ENCODE results near the gene DYSF. TPM values are rescaled to one million over a fixed set of nuclear protein-coding genes. Genes with fewer than 3 reads are reported as not detected.

Gene DYSF
- polyA plus RNA-seq, 4 donors: 0.67 to 5.0 (median 3.2) TPM

DNA sequence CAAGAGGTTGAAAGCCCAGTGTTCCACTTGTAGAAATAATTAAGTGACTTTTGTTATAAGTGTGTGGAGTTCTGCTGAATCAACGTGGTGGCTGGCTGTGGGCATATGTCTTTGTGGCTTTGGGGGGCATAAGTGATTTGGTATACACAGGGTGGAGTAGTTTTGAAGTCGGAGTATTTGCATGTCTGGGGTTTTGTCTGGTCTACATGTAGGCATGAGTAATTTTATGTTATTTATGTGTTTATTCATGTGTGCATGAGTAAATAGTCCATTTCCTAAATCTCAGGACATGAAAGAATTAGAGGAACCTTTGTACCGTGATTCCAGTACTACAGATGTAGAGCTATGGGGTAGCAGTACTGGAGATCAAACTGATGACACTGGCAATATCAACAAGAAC is 179.7 kb downstream of the DYSF start:
- H3K4me3 ChIP-seq (ENCODE audit: low read depth in 1 of 3, low read length in 3 of 3): no peak overlapping the region
- DNase-seq: no peak
- peaks cover 0 to 3% of the 10 kb centered on the region in 2 donors for H3K9me3 ChIP-seq (ENCODE audit: control insufficient read depth in 2 of 2, insufficient read depth in 1 of 2, low read depth in 1 of 2, low read length in 1 of 2)
- no peaks in the 10 kb centered on the region for H3K4me1 ChIP-seq (ENCODE audit: control insufficient read depth in 3 of 3, insufficient read depth in 2 of 3, low read depth in 1 of 3, low read length in 2 of 3)
- H3K27me3 ChIP-seq (ENCODE audit: control insufficient read depth in 3 of 3, insufficient read depth in 3 of 3, low read length in 3 of 3): no peaks in the 10 kb centered on the region
- H3K27ac ChIP-seq (ENCODE audit: low read depth in 1 of 3, low read length in 2 of 3): no peak overlapping the region
- WGBS, 3 donors: 70 to 78% (median 76%) methylated on average over 3 of the region's 3 CpGs
- FAIRE-seq: no peak
- no peaks in the 10 kb centered on the region for H3K36me3 ChIP-seq (ENCODE audit: control insufficient read depth in 3 of 3, insufficient read depth in 2 of 3, low read depth in 1 of 3, low read length in 3 of 3)

DNA sequence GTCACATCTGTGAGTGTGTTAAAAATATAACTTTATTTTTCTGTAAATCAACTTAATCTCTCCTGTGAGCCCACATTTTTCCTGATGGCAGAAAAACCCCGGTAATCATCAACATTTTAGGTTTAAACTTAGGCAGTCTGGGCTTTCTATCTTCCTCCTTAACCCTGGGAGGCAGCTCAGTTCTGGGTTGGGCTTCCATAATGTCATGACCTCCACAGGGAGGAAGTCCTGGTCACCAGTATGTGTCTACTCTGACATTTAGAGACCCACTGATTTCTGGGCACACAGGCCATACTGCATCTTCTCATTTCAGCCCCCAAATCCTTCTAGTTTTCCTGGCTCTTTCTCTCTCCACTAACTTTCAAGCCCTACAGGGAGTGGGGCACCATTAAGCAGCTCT is 181.2 kb downstream of the DYSF start:
- FAIRE-seq (no peak), DNase-seq (no peak)
- no peak overlapping the region for H3K4me3 ChIP-seq (ENCODE audit: low read depth in 1 of 3, low read length in 3 of 3)

GRCh38 chr2:71635798-71636197 is 182.4 kb downstream of the DYSF start:
- Histone ChIP-seq H3K9me3 (ENCODE audit: control insufficient read depth in 2 of 2, insufficient read depth in 1 of 2, low read depth in 1 of 2, low read length in 1 of 2) (no peaks in the 10 kb centered on the region), H3K27ac (ENCODE audit: low read depth in 1 of 3, low read length in 2 of 3) (no peak overlapping the region), H3K36me3 (ENCODE audit: control insufficient read depth in 3 of 3, insufficient read depth in 2 of 3, low read depth in 1 of 3, low read length in 3 of 3) (no peaks in the 10 kb centered on the region), H3K4me3 (ENCODE audit: low read depth in 1 of 3, low read length in 3 of 3) (no peak overlapping the region), H3K27me3 (ENCODE audit: control insufficient read depth in 3 of 3, insufficient read depth in 3 of 3, low read length in 3 of 3) (no peaks in the 10 kb centered on the region), H3K4me1 (ENCODE audit: control insufficient read depth in 3 of 3, insufficient read depth in 2 of 3, low read depth in 1 of 3, low read length in 2 of 3) (no peaks in the 10 kb centered on the region)
- 61 to 67% (median 62%) methylated on average over 5 of the region's 5 CpGs for WGBS, 3 donors
- no peak for FAIRE-seq
- no peak for DNase-seq

More for the DNA sequence above, 181.2 kb downstream of the DYSF start:
- Histone ChIP-seq H3K27ac (ENCODE audit: low read depth in 1 of 3, low read length in 2 of 3) (no peak overlapping the region), H3K4me1 (ENCODE audit: control insufficient read depth in 3 of 3, insufficient read depth in 2 of 3, low read depth in 1 of 3, low read length in 2 of 3) (no peaks in the 10 kb centered on the region), H3K27me3 (ENCODE audit: control insufficient read depth in 3 of 3, insufficient read depth in 3 of 3, low read length in 3 of 3) (no peaks in the 10 kb centered on the region), H3K36me3 (ENCODE audit: control insufficient read depth in 3 of 3, insufficient read depth in 2 of 3, low read depth in 1 of 3, low read length in 3 of 3) (no peaks in the 10 kb centered on the region), H3K9me3 (ENCODE audit: control insufficient read depth in 2 of 2, insufficient read depth in 1 of 2, low read depth in 1 of 2, low read length in 1 of 2) (no peaks in the 10 kb centered on the region)
- 84 to 94% (median 94%) methylated on average over 1 of the region's 1 CpG for whole genome bisulfite sequencing, 3 donors

DNA sequence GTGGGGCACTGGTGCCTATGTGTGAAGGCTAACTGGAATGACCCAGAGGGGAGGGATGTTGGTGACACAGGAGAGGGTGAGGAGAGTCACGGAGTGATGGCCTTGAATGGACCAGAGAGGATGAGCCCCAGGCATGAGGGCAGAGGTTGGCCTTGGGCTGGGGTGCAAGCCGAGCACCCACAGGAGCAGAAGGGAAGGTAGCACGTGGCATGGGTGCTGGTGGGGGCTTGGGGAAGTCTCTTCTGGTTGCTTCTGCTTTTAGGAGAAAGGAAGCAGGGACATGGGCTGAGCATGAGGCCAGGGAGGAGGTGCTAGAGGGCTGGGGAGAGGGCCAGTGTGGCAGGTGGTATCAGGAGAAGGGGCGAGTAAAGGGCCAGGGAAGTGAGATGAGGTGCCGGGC is 183.8 kb downstream of the DYSF start:
- no peak for FAIRE-seq
- H3K36me3 ChIP-seq (ENCODE audit: control insufficient read depth in 3 of 3, insufficient read depth in 2 of 3, low read depth in 1 of 3, low read length in 3 of 3): no peaks in the 10 kb centered on the region
- DNase-seq: no peak
- no peaks in the 10 kb centered on the region for H3K9me3 ChIP-seq (ENCODE audit: control insufficient read depth in 2 of 2, insufficient read depth in 1 of 2, low read depth in 1 of 2, low read length in 1 of 2)
- H3K27ac ChIP-seq (ENCODE audit: low read depth in 1 of 3, low read length in 2 of 3): no peak overlapping the region
- WGBS, 3 donors: 69 to 81% (median 72%) methylated on average over 5 of the region's 5 CpGs
- H3K4me1 ChIP-seq (ENCODE audit: control insufficient read depth in 3 of 3, insufficient read depth in 2 of 3, low read depth in 1 of 3, low read length in 2 of 3): no peaks in the 10 kb centered on the region
- H3K27me3 ChIP-seq (ENCODE audit: control insufficient read depth in 3 of 3, insufficient read depth in 3 of 3, low read length in 3 of 3): no peaks in the 10 kb centered on the region
- no peak overlapping the region for H3K4me3 ChIP-seq (ENCODE audit: low read depth in 1 of 3, low read length in 3 of 3)

GRCh38 chr2:71637736-71638135 is 184.4 kb downstream of the DYSF start:
- no peaks in the 10 kb centered on the region for H3K4me1 ChIP-seq (ENCODE audit: control insufficient read depth in 3 of 3, insufficient read depth in 2 of 3, low read depth in 1 of 3, low read length in 2 of 3)
- FAIRE-seq: no peak
- H3K27me3 ChIP-seq (ENCODE audit: control insufficient read depth in 3 of 3, insufficient read depth in 3 of 3, low read length in 3 of 3): no peaks in the 10 kb centered on the region
- WGBS, 3 donors: 10 to 50% (median 21%) methylated on average over 4 of the region's 4 CpGs
- H3K4me3 ChIP-seq (ENCODE audit: low read depth in 1 of 3, low read length in 3 of 3): no peak overlapping the region
- no peak for DNase-seq
- no peaks in the 10 kb centered on the region for H3K9me3 ChIP-seq (ENCODE audit: control insufficient read depth in 2 of 2, insufficient read depth in 1 of 2, low read depth in 1 of 2, low read length in 1 of 2)
- H3K27ac ChIP-seq (ENCODE audit: low read depth in 1 of 3, low read length in 2 of 3): no peak overlapping the region
- H3K36me3 ChIP-seq (ENCODE audit: control insufficient read depth in 3 of 3, insufficient read depth in 2 of 3, low read depth in 1 of 3, low read length in 3 of 3): no peaks in the 10 kb centered on the region

GRCh38 chr2:71639735-71640134 is 186.4 kb downstream of the DYSF start:
- DNase-seq (no peak), FAIRE-seq (no peak)
- 71 to 87% (median 87%) methylated on average over 4 of the region's 4 CpGs for WGBS, 3 donors
- Histone ChIP-seq H3K9me3 (ENCODE audit: control insufficient read depth in 2 of 2, insufficient read depth in 1 of 2, low read depth in 1 of 2, low read length in 1 of 2) (no peaks in the 10 kb centered on the region), H3K4me3 (ENCODE audit: low read depth in 1 of 3, low read length in 3 of 3) (no peak overlapping the region), H3K27ac (ENCODE audit: low read depth in 1 of 3, low read length in 2 of 3) (no peak overlapping the region), H3K36me3 (ENCODE audit: control insufficient read depth in 3 of 3, insufficient read depth in 2 of 3, low read depth in 1 of 3, low read length in 3 of 3) (no peaks in the 10 kb centered on the region), H3K27me3 (ENCODE audit: control insufficient read depth in 3 of 3, insufficient read depth in 3 of 3, low read length in 3 of 3) (no peaks in the 10 kb centered on the region), H3K4me1 (ENCODE audit: control insufficient read depth in 3 of 3, insufficient read depth in 2 of 3, low read depth in 1 of 3, low read length in 2 of 3) (no peaks in the 10 kb centered on the region)

DNA sequence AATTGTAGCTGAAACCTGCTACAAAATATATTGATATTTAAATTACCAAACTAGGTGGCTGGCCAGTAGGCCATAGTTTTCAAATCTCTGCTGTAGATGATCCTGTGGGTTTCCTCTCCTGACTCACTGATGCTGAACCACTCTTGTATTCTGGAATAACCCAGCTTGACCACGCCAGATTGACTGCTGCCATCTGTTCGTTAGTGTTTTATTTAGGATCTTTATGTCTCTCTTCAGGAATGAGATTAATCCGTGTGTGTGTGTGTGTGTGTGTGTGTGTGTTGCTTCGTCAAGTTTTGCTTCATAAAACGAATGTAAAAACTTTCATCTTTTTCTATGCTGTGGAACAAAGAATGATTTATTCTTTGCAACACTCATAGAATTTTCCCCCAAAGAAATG is 187.1 kb downstream of the DYSF start:
- FAIRE-seq (no peak), DNase-seq (no peak)
- no peak overlapping the region for H3K4me3 ChIP-seq (ENCODE audit: low read depth in 1 of 3, low read length in 3 of 3)
- H3K27me3 ChIP-seq (ENCODE audit: control insufficient read depth in 3 of 3, insufficient read depth in 3 of 3, low read length in 3 of 3): peaks cover 0 to 2% (median 0%) of the 10 kb centered on the region in 3 donors
- no peaks in the 10 kb centered on the region for H3K9me3 ChIP-seq (ENCODE audit: control insufficient read depth in 2 of 2, insufficient read depth in 1 of 2, low read depth in 1 of 2, low read length in 1 of 2)
- WGBS, 3 donors: 81 to 88% (median 86%) methylated on average over 5 of the region's 5 CpGs
- H3K4me1 ChIP-seq (ENCODE audit: control insufficient read depth in 3 of 3, insufficient read depth in 2 of 3, low read depth in 1 of 3, low read length in 2 of 3): no peaks in the 10 kb centered on the region
- no peaks in the 10 kb centered on the region for H3K36me3 ChIP-seq (ENCODE audit: control insufficient read depth in 3 of 3, insufficient read depth in 2 of 3, low read depth in 1 of 3, low read length in 3 of 3)
- no peak overlapping the region for H3K27ac ChIP-seq (ENCODE audit: low read depth in 1 of 3, low read length in 2 of 3)

DNA sequence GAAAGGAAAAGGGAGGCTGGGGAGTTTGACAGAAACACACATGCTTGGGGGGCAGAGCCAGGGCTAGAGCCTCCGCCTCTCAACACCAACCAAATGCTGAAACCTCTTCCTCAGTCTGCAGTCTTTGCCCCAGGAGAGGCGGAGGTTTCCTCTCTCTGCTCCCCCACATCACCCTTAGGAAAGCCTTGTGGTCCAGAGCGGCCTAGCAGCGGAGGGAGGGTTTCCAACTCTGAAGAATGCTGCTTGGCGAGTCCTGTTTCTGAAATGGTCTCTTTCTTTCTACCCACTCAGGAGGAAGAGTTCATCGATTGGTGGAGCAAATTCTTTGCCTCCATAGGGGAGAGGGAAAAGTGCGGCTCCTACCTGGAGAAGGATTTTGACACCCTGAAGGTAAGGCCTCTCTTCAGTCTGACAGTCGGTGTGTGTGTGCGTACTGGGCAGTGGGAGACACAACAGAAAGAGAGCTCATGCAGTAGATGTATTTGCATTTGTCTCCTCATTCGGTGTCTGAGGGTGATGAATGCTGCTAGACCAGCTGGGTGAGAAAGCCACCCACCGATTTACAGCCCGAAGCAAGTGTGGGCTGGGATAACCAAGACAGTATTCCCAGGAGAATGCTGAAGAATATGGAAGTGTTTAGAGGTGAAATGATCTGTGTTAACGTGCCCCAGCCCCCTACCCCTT is 190.5 kb downstream of the DYSF start:
- 85 to 89% (median 86%) methylated on average over 13 of the region's 13 CpGs for WGBS, 3 donors
- Histone ChIP-seq H3K4me1 (ENCODE audit: control insufficient read depth in 3 of 3, insufficient read depth in 2 of 3, low read depth in 1 of 3, low read length in 2 of 3) (no peaks in the 10 kb centered on the region), H3K27me3 (ENCODE audit: control insufficient read depth in 3 of 3, insufficient read depth in 3 of 3, low read length in 3 of 3) (peaks cover 0 to 2% (median 0%) of the 10 kb centered on the region in 3 donors), H3K36me3 (ENCODE audit: control insufficient read depth in 3 of 3, insufficient read depth in 2 of 3, low read depth in 1 of 3, low read length in 3 of 3) (no peaks in the 10 kb centered on the region), H3K9me3 (ENCODE audit: control insufficient read depth in 2 of 2, insufficient read depth in 1 of 2, low read depth in 1 of 2, low read length in 1 of 2) (peaks cover 0 to 2% of the 10 kb centered on the region in 2 donors), H3K4me3 (ENCODE audit: low read depth in 1 of 3, low read length in 3 of 3) (no peak overlapping the region), H3K27ac (ENCODE audit: low read depth in 1 of 3, low read length in 2 of 3) (no peak overlapping the region)
- FAIRE-seq: no peak
- no peak for DNase-seq

- FAIRE-seq (no peak), DNase-seq (no peak)
- Histone ChIP-seq H3K36me3 (ENCODE audit: control insufficient read depth in 3 of 3, insufficient read depth in 2 of 3, low read depth in 1 of 3, low read length in 3 of 3) (no peaks in the 10 kb centered on the region), H3K27ac (ENCODE audit: low read depth in 1 of 3, low read length in 2 of 3) (no peak overlapping the region), H3K9me3 (ENCODE audit: control insufficient read depth in 2 of 2, insufficient read depth in 1 of 2, low read depth in 1 of 2, low read length in 1 of 2) (peaks cover 0 to 2% of the 10 kb centered on the region in 2 donors), H3K4me3 (ENCODE audit: low read depth in 1 of 3, low read length in 3 of 3) (no peak overlapping the region), H3K4me1 (ENCODE audit: control insufficient read depth in 3 of 3, insufficient read depth in 2 of 3, low read depth in 1 of 3, low read length in 2 of 3) (no peaks in the 10 kb centered on the region), H3K27me3 (ENCODE audit: control insufficient read depth in 3 of 3, insufficient read depth in 3 of 3, low read length in 3 of 3) (peaks cover 0 to 2% (median 0%) of the 10 kb centered on the region in 3 donors)
- 64 to 72% (median 66%) methylated on average over 4 of the region's 4 CpGs for WGBS, 3 donors
Observed at GRCh38 chr2:71646028-71646427, 192.7 kb downstream of the DYSF start.
